ENCODE measurements around the gene TPSG1.

DNA sequence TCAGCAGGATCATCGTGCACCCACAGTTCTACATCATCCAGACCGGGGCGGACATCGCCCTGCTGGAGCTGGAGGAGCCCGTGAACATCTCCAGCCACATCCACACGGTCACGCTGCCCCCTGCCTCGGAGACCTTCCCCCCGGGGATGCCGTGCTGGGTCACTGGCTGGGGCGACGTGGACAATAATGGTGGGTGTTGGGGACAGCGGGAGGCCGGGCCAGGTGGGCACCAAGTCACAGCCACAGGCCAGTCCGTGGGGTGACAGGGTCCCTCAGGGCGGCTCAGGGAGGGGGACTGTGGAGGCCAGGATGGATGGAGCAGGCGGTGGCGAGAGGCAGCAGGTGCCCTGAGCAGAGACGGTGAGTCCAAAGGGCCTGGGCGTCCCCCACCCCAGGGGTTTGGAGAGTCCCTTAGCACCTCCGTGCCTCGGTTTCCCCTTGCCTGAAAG is 31.8 kb upstream of the TPSG1 start:
- TF ChIP-seq, protein P1, sequence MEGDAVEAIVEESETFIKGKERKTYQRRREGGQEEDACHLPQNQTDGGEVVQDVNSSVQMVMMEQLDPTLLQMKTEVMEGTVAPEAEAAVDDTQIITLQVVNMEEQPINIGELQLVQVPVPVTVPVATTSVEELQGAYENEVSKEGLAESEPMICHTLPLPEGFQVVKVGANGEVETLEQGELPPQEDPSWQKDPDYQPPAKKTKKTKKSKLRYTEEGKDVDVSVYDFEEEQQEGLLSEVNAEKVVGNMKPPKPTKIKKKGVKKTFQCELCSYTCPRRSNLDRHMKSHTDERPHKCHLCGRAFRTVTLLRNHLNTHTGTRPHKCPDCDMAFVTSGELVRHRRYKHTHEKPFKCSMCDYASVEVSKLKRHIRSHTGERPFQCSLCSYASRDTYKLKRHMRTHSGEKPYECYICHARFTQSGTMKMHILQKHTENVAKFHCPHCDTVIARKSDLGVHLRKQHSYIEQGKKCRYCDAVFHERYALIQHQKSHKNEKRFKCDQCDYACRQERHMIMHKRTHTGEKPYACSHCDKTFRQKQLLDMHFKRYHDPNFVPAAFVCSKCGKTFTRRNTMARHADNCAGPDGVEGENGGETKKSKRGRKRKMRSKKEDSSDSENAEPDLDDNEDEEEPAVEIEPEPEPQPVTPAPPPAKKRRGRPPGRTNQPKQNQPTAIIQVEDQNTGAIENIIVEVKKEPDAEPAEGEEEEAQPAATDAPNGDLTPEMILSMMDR (conservative IDR thresholded peaks at IDR 0.05; ENCODE audit: low read length), result no peak
- no peak for TF ChIP-seq EZH2phosphoT487 (IDR thresholded peaks at IDR 0.05; ENCODE audit: borderline replicate concordance)

Data from Loucy (cell line).